HL-60/S4 treated with phorbol 12-myristate 13-acetate at 8.2 ng/mL for 4 days and 3 days (cell line): ENCODE measurements around the gene NLRC3.
"Not testable (repeated sequence)": the region's sequence is repeated elsewhere in the genome, so short reads cannot be mapped to it uniquely, and the experiment has no call there.

ENCODE experiments used
- in situ Hi-C: fragments of 300-500 bp; cut with MboI; formaldehyde crosslinking; loops from 2 replicates; pipeline ENCODE4 v1.15.0; 2022; ENCODE audit warnings: low sequenced_read_pairs

Gene NLRC3

GRCh38 chr16:3577302-3577752 is at the start of gene NLRC3:
Gene NLRC3, minus strand, starts transcription at chr16:3577403. Its CDS starts 12,367 bp downstream, at chr16:3565036.
- in situ Hi-C loops, result no loop called here

GRCh38 chr16:3625911-3626732 is 48.9 kb upstream of the NLRC3 start:
- in situ Hi-C loops, result no loop called here

- in situ Hi-C loops, result no loop called here
These were observed 48.1 kb upstream of the NLRC3 start for GRCh38 chr16:3625331-3625730.

- in situ Hi-C loops, result no loop called here
These were observed 46.4 kb upstream of the NLRC3 start for GRCh38 chr16:3623642-3624041.

- in situ Hi-C loops, result no loop called here
These were observed 41.6 kb upstream of the NLRC3 start for GRCh38 chr16:3618769-3619141.

- in situ Hi-C loops, result no loop called here
These were observed 35.6 kb upstream of the NLRC3 start for GRCh38 chr16:3612510-3613466.

GRCh38 chr16:3611146-3611975 is 34.2 kb upstream of the NLRC3 start, which contains the start of gene SLX4:
Gene SLX4, minus strand, starts transcription at chr16:3611606. Its CDS starts 2,642 bp downstream, at chr16:3608964.
- in situ Hi-C loops, result no loop called here

GRCh38 chr16:3610698-3611145 is 33.5 kb upstream of the NLRC3 start:
- in situ Hi-C loops, result no loop called here

- in situ Hi-C loops, result no loop called here
These were observed 32.9 kb upstream of the NLRC3 start for GRCh38 chr16:3609895-3610697.

GRCh38 chr16:3608976-3609375 is 31.8 kb upstream of the NLRC3 start:
- in situ Hi-C loops, result not testable (repeated sequence)

GRCh38 chr16:3608069-3608468 is 30.9 kb upstream of the NLRC3 start:
- in situ Hi-C loops, result no loop called here

GRCh38 chr16:3607634-3608033 is 30.4 kb upstream of the NLRC3 start:
- in situ Hi-C loops, result no loop called here

- in situ Hi-C loops, result no loop called here
These were observed 30.0 kb upstream of the NLRC3 start for GRCh38 chr16:3607161-3607560.

GRCh38 chr16:3606441-3606840 is 29.2 kb upstream of the NLRC3 start:
- in situ Hi-C loops, result no loop called here

GRCh38 chr16:3602320-3602653 is 25.1 kb upstream of the NLRC3 start:
- in situ Hi-C loops, result no loop called here

GRCh38 chr16:3601614-3602319 is 24.6 kb upstream of the NLRC3 start:
- in situ Hi-C loops, result no loop called here

GRCh38 chr16:3599922-3600321 is 22.7 kb upstream of the NLRC3 start:
- in situ Hi-C loops, result no loop called here

- in situ Hi-C loops, result no loop called here
These were observed 21.9 kb upstream of the NLRC3 start for GRCh38 chr16:3599121-3599520.

- in situ Hi-C loops, result no loop called here
These were observed 21.0 kb upstream of the NLRC3 start for GRCh38 chr16:3598236-3598635.
